ENCODE results near the gene RPSA. TPM values are rescaled to one million over a fixed set of nuclear protein-coding genes. Genes with fewer than 3 reads are reported as not detected.
"Not testable (repeated sequence)": the region's sequence is repeated elsewhere in the genome, so short reads cannot be mapped to it uniquely, and the experiment has no call there.

Gene RPSA
- 100 to 1,000 TPM; 317 to 921 (median 709) TPM for total RNA-seq

- Histone ChIP-seq H3K36me3 (peaks cover 6 to 40% (median 24%) of the 10 kb centered on the region in 4 donors), H3K9me3 (no peaks in the 10 kb centered on the region), H3K27ac (peak within 1 kb of the TSS; percentile 84 to 87 (median 84)), H3K4me1 (peaks cover 21 to 38% (median 24%) of the 10 kb centered on the region in 4 donors), H3K27me3 (no peaks in the 10 kb centered on the region), H3K4me3 (peak within 1 kb of the TSS; percentile 45 to 92 (median 80))
- TF ChIP-seq EP300 (IDR thresholded peaks at IDR 0.05) = no peak
- peak; percentile 84 to 98 (median 91) for TF ChIP-seq POLR2A (IDR thresholded peaks at IDR 0.05)
- TF ChIP-seq CTCF (IDR thresholded peaks at IDR 0.05) = peak; percentile 16 to 41 (median 27)
- peak; percentile 93 to 96 for TF ChIP-seq POLR2AphosphoS5 (IDR thresholded peaks at IDR 0.05)
- DNase-seq (peak; percentile 94 to 98), ATAC-seq (ENCODE audit: low FRiP score in 2 of 2) (peak; percentile 98 to 99)
- WGBS, 2 donors = 0 to 1% methylated on average over 41 to 63 of the region's 63 CpGs
Measured at GRCh38 chr3:39406368-39407258, at the start of gene RPSA. TSS of gene RPSA (plus strand) at chr3:39406720. CDS start at chr3:39407654, 934 bp downstream.

- WGBS, 2 donors = 68 to 86% methylated on average over 3 of the region's 3 CpGs
Measured at GRCh38 chr3:39358333-39358732, 48.2 kb upstream of the RPSA start.

GRCh38 chr3:39361252-39361927 lies 45.1 kb upstream of the RPSA start:
- no peak for ATAC-seq (ENCODE audit: low FRiP score in 2 of 2)
- 53 to 54% methylated on average over 6 to 7 of the region's 8 CpGs for WGBS, 2 donors
- H3K27ac ChIP-seq = no peak overlapping the region

More at GRCh38 chr3:39358333-39358732, 48.2 kb upstream of the RPSA start:
- Histone ChIP-seq H3K27ac (no peak overlapping the region), H3K27me3 (no peaks in the 10 kb centered on the region), H3K4me3 (no peak overlapping the region), H3K9me3 (no peaks in the 10 kb centered on the region), H3K4me1 (peaks cover 0 to 14% (median 2%) of the 10 kb centered on the region in 4 donors), H3K36me3 (no peaks in the 10 kb centered on the region)
- no peak for ATAC-seq (ENCODE audit: low FRiP score in 2 of 2)
- DNase-seq = no peak
- TF ChIP-seq CTCF (IDR thresholded peaks at IDR 0.05) (no peak), POLR2A (IDR thresholded peaks at IDR 0.05) (no peak), POLR2AphosphoS5 (IDR thresholded peaks at IDR 0.05) (no peak), EP300 (IDR thresholded peaks at IDR 0.05) (no peak)

GRCh38 chr3:39362192-39362591 lies 44.3 kb upstream of the RPSA start:
- TF ChIP-seq EP300 (IDR thresholded peaks at IDR 0.05) (no peak), CTCF (IDR thresholded peaks at IDR 0.05) (no peak), POLR2A (IDR thresholded peaks at IDR 0.05) (no peak), POLR2AphosphoS5 (IDR thresholded peaks at IDR 0.05) (no peak)
- H3K4me1 ChIP-seq = peaks cover 0 to 15% (median 2%) of the 10 kb centered on the region in 4 donors
- peak overlapping the region in 3 of 4 donors; percentile 35 to 68 (median 53) for H3K27ac ChIP-seq
- 21 to 25% methylated on average over 2 to 3 of the region's 3 CpGs for WGBS, 2 donors
- no peaks in the 10 kb centered on the region for H3K27me3 ChIP-seq
- H3K36me3 ChIP-seq = no peaks in the 10 kb centered on the region
- ATAC-seq (ENCODE audit: low FRiP score in 2 of 2) (peak; percentile 23 to 85), DNase-seq (peak in 1 of 2 donors; percentile 62)
- no peaks in the 10 kb centered on the region for H3K9me3 ChIP-seq
- H3K4me3 ChIP-seq = no peak overlapping the region

More at GRCh38 chr3:39361252-39361927, 45.1 kb upstream of the RPSA start:
- no peaks in the 10 kb centered on the region for H3K9me3 ChIP-seq
- H3K36me3 ChIP-seq = no peaks in the 10 kb centered on the region
- TF ChIP-seq EP300 (IDR thresholded peaks at IDR 0.05) (no peak), POLR2A (IDR thresholded peaks at IDR 0.05) (no peak), POLR2AphosphoS5 (IDR thresholded peaks at IDR 0.05) (no peak)
- H3K4me3 ChIP-seq = no peak overlapping the region
- H3K27me3 ChIP-seq = no peaks in the 10 kb centered on the region
- H3K4me1 ChIP-seq = peaks cover 0 to 15% (median 2%) of the 10 kb centered on the region in 4 donors
- no peak for DNase-seq

GRCh38 chr3:39362812-39363211 lies 43.7 kb upstream of the RPSA start:
- Histone ChIP-seq H3K4me3 (no peak overlapping the region), H3K4me1 (peaks cover 0 to 15% (median 2%) of the 10 kb centered on the region in 4 donors), H3K27me3 (no peaks in the 10 kb centered on the region), H3K9me3 (no peaks in the 10 kb centered on the region), H3K36me3 (no peaks in the 10 kb centered on the region), H3K27ac (peak overlapping the region in 3 of 4 donors; percentile 35 to 68 (median 53))
- 63 to 66% methylated on average over 2 of the region's 2 CpGs for WGBS, 2 donors
- peak in 1 of 4 donors; percentile 44 for TF ChIP-seq EP300 (IDR thresholded peaks at IDR 0.05)
- no peak for TF ChIP-seq POLR2A (IDR thresholded peaks at IDR 0.05)
- TF ChIP-seq POLR2AphosphoS5 (IDR thresholded peaks at IDR 0.05) = no peak
- no peak for TF ChIP-seq CTCF (IDR thresholded peaks at IDR 0.05)
- ATAC-seq (ENCODE audit: low FRiP score in 2 of 2) (peak in 1 of 2 donors; percentile 76), DNase-seq (peak in 1 of 2 donors; percentile 44)

- not testable (repeated sequence) for H3K9me3 ChIP-seq; H3K27me3 ChIP-seq; H3K36me3 ChIP-seq; DNase-seq; H3K4me1 ChIP-seq; H3K4me3 ChIP-seq; H3K27ac ChIP-seq; ATAC-seq (ENCODE audit: low FRiP score in 2 of 2)
- 87 to 93% methylated on average over 4 of the region's 4 CpGs for WGBS, 2 donors
Measured at GRCh38 chr3:39370450-39370849, 36.1 kb upstream of the RPSA start.
